Suprapubic skin (tissue), 3 donors: ENCODE measurements around the gene PRKACA.

Source experiments
- EP300 ChIP-seq: sonication (generic); formaldehyde crosslinking; IDR thresholded peaks from one replicate; pipeline ENCODE4 v1.6.1; 2017; ENCODE audit warnings: antibody characterized with exemption
- TF ChIP-seq, protein P1 (sequence below), 2 donors: fragments of 200-600 bp in 1 of 2; fragments of 450-650 bp in 1 of 2; sonication (generic) in 1 of 2; IDR thresholded peaks; one replicate each; pipeline ENCODE4 v1.5.1; 2016 to 2019; ENCODE audit warnings: antibody characterized with exemption in 2 of 2, mild to moderate bottlenecking in 1 of 2, moderate library complexity in 1 of 2

- no peak for TF ChIP-seq EP300
- TF ChIP-seq, protein P1, sequence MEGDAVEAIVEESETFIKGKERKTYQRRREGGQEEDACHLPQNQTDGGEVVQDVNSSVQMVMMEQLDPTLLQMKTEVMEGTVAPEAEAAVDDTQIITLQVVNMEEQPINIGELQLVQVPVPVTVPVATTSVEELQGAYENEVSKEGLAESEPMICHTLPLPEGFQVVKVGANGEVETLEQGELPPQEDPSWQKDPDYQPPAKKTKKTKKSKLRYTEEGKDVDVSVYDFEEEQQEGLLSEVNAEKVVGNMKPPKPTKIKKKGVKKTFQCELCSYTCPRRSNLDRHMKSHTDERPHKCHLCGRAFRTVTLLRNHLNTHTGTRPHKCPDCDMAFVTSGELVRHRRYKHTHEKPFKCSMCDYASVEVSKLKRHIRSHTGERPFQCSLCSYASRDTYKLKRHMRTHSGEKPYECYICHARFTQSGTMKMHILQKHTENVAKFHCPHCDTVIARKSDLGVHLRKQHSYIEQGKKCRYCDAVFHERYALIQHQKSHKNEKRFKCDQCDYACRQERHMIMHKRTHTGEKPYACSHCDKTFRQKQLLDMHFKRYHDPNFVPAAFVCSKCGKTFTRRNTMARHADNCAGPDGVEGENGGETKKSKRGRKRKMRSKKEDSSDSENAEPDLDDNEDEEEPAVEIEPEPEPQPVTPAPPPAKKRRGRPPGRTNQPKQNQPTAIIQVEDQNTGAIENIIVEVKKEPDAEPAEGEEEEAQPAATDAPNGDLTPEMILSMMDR (IDR thresholded peaks at IDR 0.05): no peak
Measured at GRCh38 chr19:14096272-14096992, 21.1 kb downstream of the PRKACA start.
